ENCODE results near the gene CTXN2.

- TF ChIP-seq ZNF274 (IDR thresholded peaks at IDR 0.05; ENCODE audit: low read depth, low read length) = no peak
- no peak for TF ChIP-seq SUZ12 (IDR thresholded peaks at IDR 0.05; ENCODE audit: extremely low read depth, insufficient read depth, insufficient read length)
- no peak for TF ChIP-seq YY1 (IDR thresholded peaks at IDR 0.05; ENCODE audit: insufficient read depth, insufficient read length)
Measured at GRCh38 chr15:48168616-48169015, 22.8 kb upstream of the CTXN2 start.
